ENCODE data around the gene MAN1A1.

MAN1A1 gene

DNA sequence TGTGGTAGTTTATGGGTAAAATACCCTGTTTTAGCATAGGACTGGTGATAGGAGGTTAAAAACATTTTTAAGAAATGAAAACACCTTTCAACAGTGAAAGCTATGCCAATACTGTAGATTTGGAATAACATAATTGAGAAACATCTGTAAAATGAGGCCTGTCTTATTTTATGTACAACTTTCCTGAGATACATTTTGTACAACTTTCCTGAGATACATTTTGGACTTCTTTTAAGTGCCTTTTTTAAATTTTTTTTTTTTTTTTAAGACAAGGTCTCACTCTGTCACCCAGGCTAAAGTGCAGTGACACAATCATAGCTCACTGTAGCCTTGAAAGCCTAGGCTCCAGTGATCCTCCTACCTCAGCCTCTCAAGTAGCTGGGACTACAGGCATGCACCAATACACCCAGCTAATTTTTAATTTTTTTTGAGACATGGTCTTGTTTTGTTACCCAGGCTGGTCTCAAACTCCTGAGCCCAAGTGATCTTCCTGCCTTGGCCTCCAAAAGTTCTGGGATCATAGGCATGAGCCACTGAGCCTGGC, 84.6 kb downstream of the MAN1A1 start:
- no peak for DNase-seq

DNA sequence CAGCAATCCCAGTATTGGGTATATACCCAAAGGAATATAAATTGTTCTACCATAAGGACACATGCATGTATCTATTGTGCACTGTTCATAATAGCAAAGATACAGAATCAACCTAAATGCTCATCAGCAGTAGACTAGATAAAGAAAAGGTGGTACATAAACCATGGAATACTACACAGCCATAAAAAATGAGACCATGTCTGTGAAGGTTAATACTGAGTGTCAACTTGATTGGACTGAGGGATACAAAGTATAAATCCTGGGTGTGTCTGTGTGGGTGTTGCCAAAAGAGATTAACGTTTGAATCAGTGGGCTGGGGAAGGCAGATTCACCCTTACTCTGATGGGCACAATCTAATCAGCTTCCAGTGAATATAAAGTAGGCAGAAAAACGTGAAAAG, 86.9 kb downstream of the MAN1A1 start:
- DNase-seq: no peak

DNA sequence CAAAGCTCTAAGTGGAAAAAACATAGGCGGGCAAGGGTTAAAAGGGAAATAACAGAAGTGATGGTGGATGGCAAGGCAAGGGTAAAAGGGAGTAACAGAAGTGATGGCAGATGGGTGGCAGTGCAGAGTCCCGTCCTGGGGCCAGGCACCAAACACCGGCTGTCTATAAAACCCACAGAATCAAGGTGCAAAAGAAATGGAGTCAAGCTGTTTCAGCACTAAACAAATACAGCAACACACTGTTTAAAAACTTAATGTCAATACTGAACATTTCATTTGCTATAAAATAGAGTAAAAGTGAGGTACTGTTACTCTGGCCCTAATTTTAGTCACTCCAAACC, 87.6 kb downstream of the MAN1A1 start:
- DNase-seq: no peak

DNA sequence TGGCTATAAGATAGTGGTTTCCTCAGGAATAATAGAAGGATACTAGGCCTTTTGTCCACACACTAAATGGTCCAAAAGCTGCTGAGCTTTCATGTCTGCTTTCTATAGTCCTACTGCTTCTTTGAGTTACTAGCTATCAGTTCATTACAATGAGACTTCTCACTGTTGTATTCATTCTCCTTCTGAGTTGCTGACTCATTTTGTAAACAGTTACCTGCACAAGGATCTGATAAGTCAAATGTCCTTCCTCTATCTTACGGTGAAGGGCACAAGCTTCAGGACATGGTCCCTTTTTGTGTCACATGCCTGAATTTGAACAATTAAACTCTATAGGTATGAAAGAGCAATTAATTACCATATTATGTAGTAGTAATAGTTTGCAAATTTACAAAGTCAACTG, 90.5 kb downstream of the MAN1A1 start:
- peak; percentile 38 for DNase-seq

DNA sequence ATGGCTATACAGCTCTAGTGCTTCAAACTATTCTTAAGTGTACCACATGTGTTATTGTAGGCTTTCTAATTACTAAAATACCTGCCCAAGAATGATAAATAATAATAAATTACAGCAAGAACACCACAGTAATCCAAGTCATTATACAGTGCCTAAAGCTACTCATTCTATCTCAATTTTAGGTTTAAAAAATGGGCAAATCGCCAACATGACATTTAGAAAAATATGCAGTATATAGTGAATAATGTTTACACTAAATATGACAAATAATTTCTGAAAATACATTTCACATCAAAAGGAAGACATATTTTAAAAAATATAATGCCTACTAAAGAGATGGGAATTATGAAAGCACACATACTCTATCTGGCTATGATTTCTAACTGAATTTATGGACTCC, 91.8 kb downstream of the MAN1A1 start:
- no peak for DNase-seq

DNA sequence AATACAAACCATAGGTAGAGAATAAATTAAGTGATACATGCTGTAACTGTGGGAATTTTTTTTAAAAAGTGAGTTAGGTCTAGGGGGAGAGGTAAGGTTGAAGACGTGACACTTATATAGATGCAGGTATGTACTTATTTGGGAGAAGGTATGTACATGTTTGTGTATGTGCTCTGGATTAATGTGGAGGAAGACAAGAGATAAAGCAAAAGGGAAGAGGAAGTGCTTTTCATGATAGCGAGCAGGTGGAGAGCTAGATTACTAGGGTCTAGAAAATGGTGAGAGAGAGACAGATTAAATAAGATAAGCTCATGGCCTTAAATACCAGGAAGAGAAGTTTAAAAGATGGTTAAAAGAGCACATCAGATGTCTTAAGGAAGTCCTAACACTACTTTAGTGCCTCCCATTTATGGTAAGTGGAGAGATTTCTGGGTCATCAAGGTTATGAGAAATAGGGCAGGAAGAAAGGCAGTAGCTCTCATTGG, 92.5 kb downstream of the MAN1A1 start:
- DNase-seq: no peak

DNA sequence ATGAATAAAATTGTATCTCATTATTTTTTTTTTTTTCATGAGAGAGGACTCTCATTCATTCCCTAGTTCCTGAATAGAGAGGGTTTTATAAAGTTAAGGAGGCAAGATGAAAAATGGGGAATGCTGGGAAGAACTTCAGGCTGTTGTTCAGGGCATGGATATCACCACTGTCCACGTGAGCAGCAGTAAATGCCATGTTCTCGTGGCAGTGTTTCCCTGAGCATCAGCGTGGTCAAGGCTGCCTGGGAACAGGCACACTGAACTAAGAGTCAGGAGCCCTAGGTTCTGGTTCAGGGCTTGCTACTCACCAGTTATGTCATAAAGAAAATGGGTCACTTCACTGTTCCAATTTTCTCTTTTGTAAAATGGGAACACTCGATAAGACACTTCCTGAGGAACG, 93.2 kb downstream of the MAN1A1 start:
- no peak for DNase-seq

DNA sequence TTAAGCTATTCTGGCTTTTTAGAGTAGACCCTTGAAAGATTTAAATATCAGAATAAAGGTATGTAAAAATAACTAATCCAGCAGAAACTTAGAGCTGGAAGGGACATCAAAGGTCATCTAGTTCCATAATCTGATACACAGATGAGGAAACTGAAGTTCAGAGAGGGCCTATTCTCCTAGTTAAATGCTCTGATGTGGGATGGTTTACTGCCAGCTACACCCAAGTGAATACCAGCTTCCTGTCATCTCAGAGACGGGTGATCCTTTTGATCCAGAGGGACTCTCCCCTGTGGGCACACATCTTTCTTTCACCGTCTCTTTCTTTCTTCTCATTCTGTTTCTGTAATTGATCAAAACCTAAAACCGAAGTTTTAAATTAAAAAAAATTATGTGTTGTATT, 94.1 kb downstream of the MAN1A1 start:
- DNase-seq: no peak

DNA sequence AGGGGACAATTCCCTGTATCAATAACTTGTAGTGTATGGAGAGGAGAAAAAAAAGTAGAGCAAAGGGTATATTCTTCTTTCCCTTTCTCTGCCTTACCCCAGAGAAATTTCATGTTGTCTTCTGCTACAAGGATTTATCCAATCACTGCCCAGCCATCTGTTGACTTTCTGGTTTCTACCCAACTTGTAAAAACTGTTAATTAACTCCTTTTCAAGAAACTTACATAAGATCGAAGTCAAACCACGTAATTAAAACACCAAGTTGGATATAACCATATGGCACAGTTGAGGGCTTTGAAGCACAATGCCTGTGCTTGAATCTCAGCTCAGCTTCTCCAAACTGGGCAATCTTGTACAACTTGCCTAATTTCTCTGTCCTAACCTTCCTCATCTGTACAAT, 99.5 kb downstream of the MAN1A1 start:
- no peak for DNase-seq

DNA sequence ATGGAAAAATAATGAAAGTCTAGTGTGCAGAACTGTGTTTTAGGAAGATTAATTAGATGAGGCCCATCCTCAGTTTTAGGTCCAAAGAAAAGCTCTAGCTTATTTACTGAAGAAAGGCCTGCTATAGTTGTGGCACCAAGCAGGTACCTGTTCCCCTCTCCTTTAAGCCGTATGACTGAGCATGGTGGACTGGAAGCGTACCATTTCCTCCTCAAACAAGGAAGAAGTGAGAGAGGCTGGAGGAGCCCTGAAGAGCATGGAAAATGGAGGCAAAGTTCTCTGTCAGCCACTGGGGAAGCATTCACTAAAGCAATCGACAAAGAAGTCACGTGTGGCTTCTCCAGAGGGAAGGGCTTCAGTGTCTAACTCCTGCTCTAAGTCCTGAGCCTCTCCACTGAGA, 100.2 kb downstream of the MAN1A1 start:
- no peak for DNase-seq

DNA sequence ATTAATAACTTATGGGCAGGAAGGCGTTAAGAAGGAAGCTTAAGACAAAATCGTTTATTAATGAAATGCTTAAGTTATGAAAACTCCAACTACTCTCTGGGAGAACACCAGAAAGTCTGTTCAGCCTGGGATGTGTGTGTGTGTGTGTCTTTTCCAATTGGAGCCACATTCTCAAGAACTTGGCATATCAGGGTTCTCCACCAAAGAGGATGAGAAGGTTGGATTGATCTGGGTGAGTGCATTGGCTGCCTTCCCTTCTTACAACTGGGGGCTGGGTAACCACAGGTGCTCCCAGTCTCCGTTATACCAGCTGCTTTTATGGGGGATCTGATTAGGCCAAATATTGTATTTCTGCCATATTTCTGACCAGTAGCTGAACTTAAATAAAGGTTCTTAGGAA, 102.1 kb downstream of the MAN1A1 start:
- DNase-seq: no peak

DNA sequence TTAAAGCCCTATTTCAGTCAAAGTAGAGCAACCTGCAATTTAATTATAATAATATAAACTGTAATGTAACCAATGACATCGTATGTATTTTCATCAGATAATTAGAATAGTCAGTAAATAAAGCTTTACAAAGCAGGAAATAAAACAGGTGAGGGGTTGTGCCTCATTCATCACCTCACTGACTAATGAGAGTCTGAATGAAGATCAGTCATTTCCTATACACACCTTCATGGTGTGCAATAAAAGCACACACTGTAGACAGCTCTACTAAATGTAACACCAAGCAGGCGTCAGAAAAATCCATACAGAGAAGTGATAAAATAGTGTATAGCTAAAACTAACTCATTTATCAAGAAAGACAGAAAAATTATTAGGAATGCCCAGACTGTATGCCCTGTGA, 105.9 kb downstream of the MAN1A1 start:
- no peak for DNase-seq

DNA sequence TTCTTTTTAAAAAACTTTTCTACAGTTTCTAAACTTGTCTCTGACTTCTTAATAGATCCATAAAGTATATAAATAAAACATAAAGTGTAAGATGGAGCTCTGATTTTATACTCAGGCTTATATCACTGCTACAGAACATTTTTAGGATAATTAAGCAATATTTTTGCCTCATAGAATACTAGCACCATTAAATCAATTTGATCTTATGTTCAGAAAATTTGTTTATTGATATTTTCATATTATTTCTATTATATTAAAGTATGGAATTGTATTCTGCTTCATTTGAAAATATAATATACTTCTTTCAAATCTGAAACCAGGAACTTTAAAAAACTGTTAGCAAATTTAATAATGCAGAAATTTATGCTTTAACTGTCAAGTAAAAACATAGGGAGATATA, 106.5 kb downstream of the MAN1A1 start:
- no peak for DNase-seq

DNA sequence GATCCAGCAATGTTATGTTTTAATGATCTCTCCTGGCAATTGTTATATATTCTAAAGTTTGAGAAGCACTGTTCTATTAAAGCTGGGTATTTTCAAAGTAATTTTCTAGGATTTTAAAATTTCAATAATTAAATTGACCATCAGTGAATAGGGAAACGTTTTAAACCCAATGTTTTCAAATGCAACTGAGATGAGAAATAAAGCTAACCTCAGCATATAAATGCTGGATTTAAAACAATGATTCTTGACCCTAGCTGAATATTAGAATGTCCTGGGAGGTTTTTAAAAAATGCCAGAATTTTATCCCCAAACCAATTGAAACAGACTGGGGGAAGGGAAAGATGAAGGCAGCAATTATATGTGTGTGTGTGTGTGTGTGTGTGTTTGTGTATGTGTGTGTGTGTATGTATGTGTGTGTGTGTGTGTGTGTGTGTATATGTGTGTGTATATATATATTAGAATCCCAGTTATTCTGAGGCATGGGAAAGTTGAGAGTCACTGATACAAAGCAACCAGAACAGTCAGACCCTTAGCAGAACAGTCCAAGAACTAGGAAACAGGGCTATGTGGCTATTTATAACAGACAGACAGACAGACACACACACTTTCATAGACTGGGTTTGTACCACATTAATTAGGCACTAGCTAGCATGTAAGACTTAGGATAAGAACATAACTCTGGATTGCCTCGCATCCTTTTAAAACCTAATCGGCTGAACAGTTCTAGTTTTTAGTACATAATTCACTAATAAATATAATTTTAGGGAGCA, 107.8 kb downstream of the MAN1A1 start:
- DNase-seq: no peak

DNA sequence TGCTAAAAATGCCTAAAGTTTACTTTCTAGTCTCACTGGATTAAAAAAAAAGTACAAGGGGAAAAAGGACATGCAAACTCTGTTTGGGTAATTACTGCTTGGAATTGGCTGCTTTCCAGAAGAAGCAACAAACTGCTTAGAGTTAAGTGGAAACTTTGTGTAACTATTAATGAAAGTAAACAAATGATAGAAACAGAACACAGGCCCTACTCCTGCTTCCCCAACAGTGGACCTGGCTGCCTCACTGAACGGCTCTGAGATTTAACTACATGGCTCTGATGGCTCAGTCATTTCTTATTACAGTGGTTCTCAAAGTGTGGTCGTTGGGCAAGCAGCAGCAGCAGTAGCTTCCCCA, 108.5 kb downstream of the MAN1A1 start:
- no peak for DNase-seq

DNA sequence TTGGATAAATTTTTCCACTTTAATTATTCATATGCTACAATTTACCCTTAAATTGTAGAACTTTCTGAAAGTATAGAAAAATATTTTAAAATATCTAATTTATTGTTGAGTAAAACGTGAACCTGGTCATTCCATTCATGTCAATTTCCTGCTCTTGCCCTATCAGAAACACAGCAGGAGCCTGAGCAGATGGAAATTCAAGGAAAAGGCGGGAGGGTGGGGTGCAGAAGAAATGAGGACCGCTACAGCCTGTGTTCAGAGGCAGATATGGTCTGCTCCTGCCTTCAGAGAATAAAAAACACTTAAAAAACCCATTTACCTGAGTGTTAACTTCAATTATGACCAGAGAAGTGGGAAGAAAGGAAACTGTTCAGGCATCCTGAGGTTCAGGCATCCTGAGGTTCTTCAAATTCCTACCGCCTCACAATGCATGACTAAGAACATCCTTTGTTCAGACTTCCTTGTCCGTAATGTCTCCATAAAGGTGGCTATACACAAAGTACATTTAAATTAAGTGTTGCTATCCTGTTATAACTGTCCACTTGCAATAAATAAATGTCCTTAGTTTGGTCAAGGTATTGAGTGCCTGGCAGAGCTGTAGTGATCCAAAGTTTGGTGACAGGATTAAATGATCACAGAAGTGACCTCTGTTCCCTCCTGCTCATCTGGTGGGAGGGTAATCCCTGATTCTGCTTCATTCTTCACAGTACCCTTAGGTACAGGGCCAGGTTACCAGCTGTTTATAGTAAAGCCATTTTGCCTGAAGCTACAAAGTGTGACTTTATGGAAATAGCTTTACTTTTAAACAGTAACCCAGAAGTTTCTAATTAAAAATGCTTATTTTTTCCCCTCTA, 109.1 kb downstream of the MAN1A1 start:
- no peak for DNase-seq

DNA sequence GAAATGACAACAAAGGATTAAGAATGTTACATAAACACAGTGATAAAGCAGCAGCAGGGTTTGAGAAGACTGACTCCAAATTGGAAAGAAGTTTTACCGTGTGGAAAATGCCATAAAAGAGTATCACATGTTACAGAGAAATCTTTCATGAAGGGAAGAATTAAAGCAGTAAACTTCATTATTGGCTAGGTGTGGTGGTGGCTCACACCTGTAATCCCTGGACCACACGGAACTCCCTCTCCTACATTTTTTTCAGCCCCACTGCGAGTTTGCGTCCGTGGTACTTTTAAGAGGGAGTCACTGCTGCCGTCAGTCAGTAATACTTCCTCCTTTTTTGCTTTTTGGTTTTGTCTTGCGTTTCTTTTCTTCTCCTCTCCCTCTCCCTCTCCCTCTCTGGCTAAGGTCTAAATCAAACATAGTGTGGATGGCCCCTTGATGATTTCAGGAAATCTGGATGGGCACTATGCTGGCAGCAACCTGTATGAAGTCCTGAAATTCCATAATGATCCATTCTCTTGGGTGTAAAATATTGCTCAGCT, 112.3 kb downstream of the MAN1A1 start:
- DNase-seq: no peak

DNA sequence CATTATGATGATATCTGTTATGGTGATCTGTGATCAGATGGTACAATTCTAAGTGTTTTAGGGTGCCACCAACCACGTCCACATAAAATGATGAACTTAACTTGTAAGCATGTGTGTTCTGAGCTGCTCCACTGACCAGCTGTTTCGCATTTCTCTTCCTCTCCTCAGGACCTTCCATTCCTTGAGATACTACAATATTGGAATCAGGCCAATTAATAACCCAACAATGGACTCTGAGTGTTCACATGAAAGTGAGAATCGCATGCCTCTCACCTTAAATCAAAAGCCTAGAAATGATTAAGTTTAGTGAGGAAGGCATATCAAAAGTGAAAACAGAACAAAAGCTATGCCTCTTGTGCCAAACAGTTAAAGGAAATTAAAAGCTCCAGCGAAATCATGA, 114.6 kb downstream of the MAN1A1 start:
- peak; percentile 6 for DNase-seq

DNA sequence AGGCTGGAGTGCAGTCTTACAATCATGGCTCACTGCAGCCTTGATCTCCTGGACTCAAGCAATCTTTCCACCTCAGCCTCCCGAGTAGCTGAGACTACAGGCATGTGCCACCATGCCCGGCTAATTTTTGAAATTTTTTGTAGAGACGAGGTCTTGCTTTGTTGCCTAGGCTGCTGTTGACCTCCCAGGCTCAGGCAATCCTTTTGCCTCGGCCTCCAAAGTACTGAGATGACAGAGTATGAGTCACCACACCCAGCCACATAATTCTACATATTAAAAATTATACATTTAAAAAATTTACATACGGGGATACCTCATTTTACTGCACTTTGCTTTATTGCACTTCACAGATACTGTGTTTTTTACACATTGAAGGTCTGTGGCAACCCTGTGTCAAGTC, 115.1 kb downstream of the MAN1A1 start:
- peak; percentile 47 for DNase-seq

DNA sequence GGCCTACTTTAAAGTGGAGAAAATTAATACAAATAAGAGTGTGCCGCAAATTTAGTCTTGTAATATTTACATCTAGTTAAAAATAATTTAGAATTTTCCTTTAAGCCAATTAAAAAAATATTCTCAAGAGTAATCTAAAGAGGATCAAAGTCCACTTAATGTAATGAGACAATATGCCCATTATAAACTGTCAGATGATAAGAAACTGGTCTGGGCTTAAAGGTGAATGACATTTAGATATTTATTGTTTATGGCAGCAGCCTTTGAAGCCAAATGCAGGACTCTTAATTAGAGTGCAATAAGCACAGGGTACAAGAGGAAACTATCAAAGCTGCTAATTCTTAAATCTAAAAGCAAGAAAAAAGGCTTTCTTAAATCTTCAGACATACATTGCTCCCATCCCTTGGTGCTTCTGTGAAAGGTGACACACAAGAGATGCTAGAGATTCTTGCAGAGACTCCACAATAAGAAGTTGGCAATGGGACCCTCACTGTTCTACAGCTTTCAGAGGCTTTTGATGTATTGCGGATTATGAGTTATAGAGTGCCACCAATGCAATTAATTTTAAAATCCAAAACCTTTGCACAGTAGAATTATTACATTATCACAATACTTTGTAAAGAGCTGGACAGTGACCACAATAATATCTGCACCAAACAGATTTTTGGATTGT, 116.1 kb downstream of the MAN1A1 start:
- DNase-seq: no peak

DNA sequence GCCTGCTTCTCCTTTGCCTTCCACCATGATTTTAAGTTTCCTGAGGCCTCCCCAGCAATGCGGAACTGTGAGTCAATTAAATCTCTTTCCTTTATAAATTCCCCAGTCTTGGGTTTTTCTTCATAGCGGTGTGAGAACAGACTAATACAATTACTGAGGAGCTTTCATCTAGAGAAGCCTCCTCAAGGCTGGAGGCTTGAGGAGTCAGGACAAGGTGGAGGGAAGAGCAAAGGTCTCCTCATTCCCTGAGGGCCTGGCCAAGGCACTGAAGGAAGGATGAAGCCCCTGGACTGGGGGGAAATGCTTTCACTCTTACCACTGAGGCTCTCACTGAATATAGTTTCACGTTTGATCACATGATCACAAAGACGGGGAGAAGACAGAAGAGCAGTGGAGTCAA, 118.2 kb downstream of the MAN1A1 start:
- no peak for DNase-seq

DNA sequence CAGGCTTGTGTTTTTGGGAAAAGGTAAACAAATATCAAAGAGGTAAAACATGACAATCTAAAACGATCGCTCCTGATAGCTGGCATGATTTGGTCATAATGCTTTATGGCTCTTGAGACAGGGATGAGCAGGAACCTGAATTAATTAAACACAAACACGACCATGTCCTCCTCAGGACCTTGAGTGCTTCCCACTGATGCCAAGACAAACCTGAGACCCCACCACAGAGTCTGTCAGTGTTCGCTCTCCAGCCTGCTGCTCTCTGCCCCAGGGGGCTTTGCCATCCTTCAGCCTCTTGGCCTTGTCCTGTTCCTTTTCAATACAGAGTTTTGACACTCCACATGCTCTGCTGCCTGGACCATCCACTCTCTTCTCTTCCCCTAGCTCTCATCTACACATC, 119.4 kb downstream of the MAN1A1 start:
- DNase-seq: no peak

DNA sequence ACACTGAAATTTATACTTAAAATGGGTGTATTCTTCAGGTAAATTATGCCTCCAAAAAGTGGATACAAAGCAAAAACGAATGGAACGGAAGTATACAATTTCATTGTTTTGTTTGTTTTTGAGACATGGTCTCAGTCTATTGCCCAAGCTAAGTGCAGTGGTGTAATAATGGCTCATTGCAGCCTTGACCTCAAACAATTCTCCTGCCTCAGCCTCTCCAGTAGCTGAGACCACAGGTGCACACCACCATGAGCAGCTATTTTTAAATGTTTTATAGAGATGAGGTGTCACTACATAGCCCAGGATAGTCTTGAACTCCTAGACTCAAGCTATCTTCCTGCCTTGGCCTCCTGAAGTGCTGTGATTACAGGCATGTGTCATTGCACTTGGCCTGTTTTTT, 122.2 kb downstream of the MAN1A1 start:
- DNase-seq: no peak

Measured in activated CD4-positive, alpha-beta T cell treated with anti-CD3 and anti-CD28 coated beads, Interleukin-10, Interleukin-2, amounts not matched to agents 100 ng/mL and 50 ng/mL, durations not matched to agents 16 hours and 8 hours (primary cell).